PC-9 (cell line): ENCODE results near the gene CHST2. TPM values are rescaled to one million over a fixed set of nuclear protein-coding genes. Genes with fewer than 3 reads are reported as not detected.

ENCODE experiments used
- BruUV-seq: library from RNA; stranded (reverse); fragments of 400-500 nt; replicated peaks from 2 replicates; lab custom pipeline; 2021; lab: Mats Ljungman, UMichigan
- CTCF ChIA-PET: fragments of 300-600 bp; sonication (Branson Sonifier 250); formaldehyde crosslinking; loops from one replicate; lab custom pipeline; 2022; ENCODE audit warnings: antibody characterized with exemption; lab: Charles Lee
- POLR2A ChIA-PET: fragments of 300-600 bp; sonication (Branson Sonifier 250); formaldehyde crosslinking; loops from one replicate; lab custom pipeline; 2022; ENCODE audit warnings: antibody characterized with exemption; ENCODE audit not compliant: unreplicated experiment; lab: Charles Lee
- DNase-seq, 2 experiments: peaks; one replicate each; pipeline versions ENCODE4 v3.0.0 to v3.0.0-alpha.2; 2015 to 2022; ENCODE audit warnings: mixed read lengths in 1 of 2
- H2AFZ ChIP-seq: fragments of 200-600 bp; sonication (generic); 2 replicates; pipeline ENCODE4 v1.8.1; 2017; ENCODE audit warnings: antibody characterized with exemption
- H3F3A ChIP-seq: fragments of 200-600 bp; sonication (generic); 2 replicates; pipeline ENCODE4 v1.8.1; 2017; ENCODE audit warnings: antibody characterized with exemption, mild to moderate bottlenecking, low read depth; ENCODE audit not compliant: insufficient read depth
- H3K27ac ChIP-seq: fragments of 200-600 bp; sonication (generic); 2 replicates; pipeline ENCODE4 v1.6.1; 2016; ENCODE audit warnings: mixed run types
- H3K27me3 ChIP-seq: fragments of 200-600 bp; sonication (generic); 2 replicates; pipeline ENCODE4 v1.6.1; 2016; ENCODE audit warnings: low read depth, mixed run types; ENCODE audit not compliant: insufficient read depth
- H3K36me3 ChIP-seq: fragments of 200-600 bp; sonication (generic); 2 replicates; pipeline ENCODE4 v1.6.1; 2016; ENCODE audit warnings: low read depth, mixed run types
- H3K4me1 ChIP-seq: fragments of 200-600 bp; sonication (generic); replicated peaks from 2 replicates; pipeline ENCODE4 v1.6.1; 2016; ENCODE audit warnings: mixed run types; ENCODE audit not compliant: insufficient read depth
- H3K4me2 ChIP-seq: fragments of 200-600 bp; sonication (generic); 2 replicates; pipeline ENCODE4 v1.6.1; 2017; ENCODE audit warnings: mixed run types
- H3K4me3 ChIP-seq: fragments of 200-600 bp; sonication (generic); 2 replicates; pipeline ENCODE4 v1.6.1; 2016; ENCODE audit warnings: mixed run types
- H3K79me2 ChIP-seq: fragments of 200-600 bp; sonication (generic); 2 replicates; pipeline ENCODE4 v1.6.1; 2017; ENCODE audit warnings: low read depth, mixed run types
- H3K9me2 ChIP-seq: fragments of 200-600 bp; sonication (generic); 2 replicates; pipeline ENCODE4 v1.8.1; 2017; ENCODE audit warnings: mild to moderate bottlenecking; ENCODE audit not compliant: insufficient read depth
- H3K9me3 ChIP-seq: fragments of 200-600 bp; sonication (generic); 2 replicates; pipeline ENCODE4 v1.8.1; 2016; ENCODE audit warnings: low read depth; ENCODE audit not compliant: insufficient read depth
- H4K20me1 ChIP-seq: fragments of 200-600 bp; sonication (generic); 2 replicates; pipeline ENCODE4 v1.8.1; 2017; ENCODE audit not compliant: insufficient read depth
- EZH2 ChIP-seq: fragments of 200-600 bp; sonication (generic); IDR thresholded peaks from 2 replicates; pipeline ENCODE4 v1.8.0; 2017; ENCODE audit warnings: antibody characterized with exemption, low read depth
- intact Hi-C: fragments of 100-400 bp; cut with micrococcal nuclease; formaldehyde crosslinking; loops from one replicate; pipeline ENCODE4 v1.10.0; 2022; ENCODE audit not compliant: unreplicated experiment
- total RNA-seq: library from RNA; stranded (reverse); gene quantifications from 2 replicates; pipeline ENCODE4 v1.2.3, GENCODE V29; 2021
- TF ChIP-seq, protein P1 (sequence below): fragments of 200-600 bp; sonication (generic); conservative IDR thresholded peaks from 2 replicates; pipeline ENCODE4 v1.6.1; 2017; ENCODE audit warnings: mixed run types, antibody characterized with exemption, mild to moderate bottlenecking, moderate library complexity

The CHST2 gene
- total RNA-seq, 1 experiment from 2014 or later = 0.15 TPM

DNA sequence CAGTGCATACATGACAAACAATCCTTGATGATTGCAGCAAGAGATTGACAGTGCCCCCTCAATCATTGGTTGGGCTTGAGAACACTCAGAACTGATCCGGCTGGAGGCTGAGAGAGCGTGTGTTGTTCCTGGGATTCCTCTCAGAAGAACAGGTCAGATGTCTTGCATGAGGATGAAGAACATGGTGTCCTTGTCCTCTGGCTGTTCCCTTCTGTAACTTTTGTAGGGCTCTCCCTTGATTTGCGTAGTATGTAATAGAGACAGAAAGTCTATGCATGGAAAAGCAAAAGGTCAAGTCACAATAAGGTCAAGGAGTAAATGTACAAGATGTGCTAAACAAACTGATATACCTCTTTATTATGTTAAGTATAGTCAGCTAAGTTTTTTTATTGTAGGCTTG lies 8.2 kb downstream of the CHST2 start:
- ChIA-PET CTCF (no interaction called here), POLR2A (no interaction called here)
- peaks cover 2% of the 10 kb centered on the region; the same call in 1 of the 2 replicates for H3K27me3 ChIP-seq
- H3K9me3 ChIP-seq = no peaks in the 10 kb centered on the region
- no peaks in the 10 kb centered on the region for H3K79me2 ChIP-seq
- H3K4me3 ChIP-seq = no peak overlapping the region
- no peak overlapping the region for H3K27ac ChIP-seq
- intact Hi-C loops = no loop called here
- no peaks in the 10 kb centered on the region for H3K4me1 ChIP-seq
- H4K20me1 ChIP-seq = no peaks in the 10 kb centered on the region
- no peak for TF ChIP-seq EZH2
- TF ChIP-seq, protein P1, sequence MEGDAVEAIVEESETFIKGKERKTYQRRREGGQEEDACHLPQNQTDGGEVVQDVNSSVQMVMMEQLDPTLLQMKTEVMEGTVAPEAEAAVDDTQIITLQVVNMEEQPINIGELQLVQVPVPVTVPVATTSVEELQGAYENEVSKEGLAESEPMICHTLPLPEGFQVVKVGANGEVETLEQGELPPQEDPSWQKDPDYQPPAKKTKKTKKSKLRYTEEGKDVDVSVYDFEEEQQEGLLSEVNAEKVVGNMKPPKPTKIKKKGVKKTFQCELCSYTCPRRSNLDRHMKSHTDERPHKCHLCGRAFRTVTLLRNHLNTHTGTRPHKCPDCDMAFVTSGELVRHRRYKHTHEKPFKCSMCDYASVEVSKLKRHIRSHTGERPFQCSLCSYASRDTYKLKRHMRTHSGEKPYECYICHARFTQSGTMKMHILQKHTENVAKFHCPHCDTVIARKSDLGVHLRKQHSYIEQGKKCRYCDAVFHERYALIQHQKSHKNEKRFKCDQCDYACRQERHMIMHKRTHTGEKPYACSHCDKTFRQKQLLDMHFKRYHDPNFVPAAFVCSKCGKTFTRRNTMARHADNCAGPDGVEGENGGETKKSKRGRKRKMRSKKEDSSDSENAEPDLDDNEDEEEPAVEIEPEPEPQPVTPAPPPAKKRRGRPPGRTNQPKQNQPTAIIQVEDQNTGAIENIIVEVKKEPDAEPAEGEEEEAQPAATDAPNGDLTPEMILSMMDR = no peak
- H3K36me3 ChIP-seq = no peaks in the 10 kb centered on the region
- H3K9me2 ChIP-seq = no peaks in the 10 kb centered on the region
- no TSS peak for BruUV-seq
- H3F3A ChIP-seq = no peaks in the 10 kb centered on the region
- H3K4me2 ChIP-seq = no peak overlapping the region
- no peak for DNase-seq
- no peak overlapping the region for H2AFZ ChIP-seq

DNA sequence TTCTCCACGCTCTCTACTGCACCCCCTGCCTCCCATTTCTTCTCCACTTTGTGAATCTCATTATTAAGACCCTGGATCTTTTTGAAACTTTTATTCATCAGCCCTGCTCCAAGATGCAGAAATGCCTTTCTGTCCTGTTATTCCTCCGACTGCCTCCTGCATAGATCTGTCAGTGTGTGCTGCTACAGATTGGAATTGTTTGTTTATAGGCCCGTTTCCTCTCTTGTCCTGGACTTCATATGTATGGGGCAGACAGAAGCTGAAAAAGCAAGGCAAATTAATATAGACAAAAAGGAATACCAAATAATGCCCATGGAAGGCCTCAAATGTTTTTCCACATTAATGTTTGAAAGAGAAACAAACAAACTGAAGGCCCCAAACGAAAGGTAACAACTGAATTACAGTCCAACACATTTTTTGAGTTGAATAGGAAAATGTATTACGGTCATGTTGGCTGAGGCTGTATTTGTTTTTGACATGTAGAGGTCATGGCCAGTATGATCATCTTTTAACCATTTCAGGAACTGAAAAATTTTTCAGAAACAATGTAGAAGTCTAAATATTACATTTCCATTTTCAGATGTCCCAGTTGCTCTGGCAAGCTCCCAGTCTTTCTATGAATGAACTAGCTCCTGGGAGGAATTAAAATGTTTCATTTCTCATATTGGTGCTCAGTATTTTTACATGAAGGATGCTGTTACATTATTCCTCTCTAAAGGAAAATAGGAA lies 8.8 kb downstream of the CHST2 start:
- Histone ChIP-seq H3K4me2 (no peak overlapping the region), H3K27me3 (peaks cover 2% of the 10 kb centered on the region; the same call in 1 of the 2 replicates), H3K4me3 (no peak overlapping the region), H2AFZ (no peak overlapping the region), H3K79me2 (no peaks in the 10 kb centered on the region), H3K9me2 (no peaks in the 10 kb centered on the region), H3K4me1 (no peaks in the 10 kb centered on the region), H3F3A (no peaks in the 10 kb centered on the region), H4K20me1 (no peaks in the 10 kb centered on the region), H3K27ac (no peak overlapping the region), H3K9me3 (no peaks in the 10 kb centered on the region), H3K36me3 (no peaks in the 10 kb centered on the region)
- DNase-seq = no peak
- BruUV-seq = no TSS peak
- ChIA-PET POLR2A (no interaction called here), CTCF (no interaction called here)
- intact Hi-C loops = no loop called here
- TF ChIP-seq EZH2 = no peak
- TF ChIP-seq, protein P1 = no peak

DNA sequence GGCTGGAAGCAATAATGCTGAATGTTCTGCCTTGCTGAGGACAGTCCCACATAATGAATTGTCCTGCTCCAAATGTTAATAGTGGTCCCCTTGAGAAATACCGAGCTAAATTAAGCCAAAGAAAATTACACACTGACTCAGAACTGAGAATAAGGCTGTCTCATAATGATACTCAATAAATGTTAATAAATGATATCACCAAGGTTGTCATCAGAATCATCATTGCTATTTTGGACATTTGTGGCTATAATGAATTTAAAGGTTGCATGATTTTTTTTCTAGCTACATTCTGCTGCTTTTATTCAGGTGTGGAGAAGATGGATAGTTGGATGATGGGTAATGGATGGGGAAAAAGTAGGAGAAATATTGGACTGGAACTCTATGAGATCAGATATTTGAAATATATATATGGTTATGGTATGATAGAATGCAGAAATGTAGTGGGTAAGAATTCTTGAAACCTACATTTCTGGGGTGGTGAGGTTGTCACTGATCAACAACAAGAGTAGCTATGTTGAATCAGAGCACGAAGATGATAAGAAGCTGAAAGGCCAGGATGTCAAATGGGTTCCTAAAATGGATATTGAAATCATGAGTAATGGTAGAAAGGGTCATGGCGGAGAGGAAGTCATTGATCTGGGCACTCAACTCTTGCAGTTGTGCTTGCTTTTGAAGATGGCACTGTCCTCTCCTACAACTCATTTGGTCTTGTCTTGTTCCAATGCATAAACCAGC lies 12.8 kb downstream of the CHST2 start:
- BruUV-seq = no TSS peak
- no peak for DNase-seq
- H3F3A ChIP-seq = no peaks in the 10 kb centered on the region
- no peaks in the 10 kb centered on the region for H3K79me2 ChIP-seq
- POLR2A ChIA-PET = no interaction called here
- no peaks in the 10 kb centered on the region for H3K9me3 ChIP-seq
- no peaks in the 10 kb centered on the region for H3K9me2 ChIP-seq
- intact Hi-C loops = no loop called here
- no peak overlapping the region for H3K27ac ChIP-seq
- no peaks in the 10 kb centered on the region for H3K36me3 ChIP-seq
- H2AFZ ChIP-seq = no peak overlapping the region
- peaks cover 5% of the 10 kb centered on the region; the same call in 1 of the 2 replicates for H3K27me3 ChIP-seq
- 0 out of 2 replicates have a peak, but pooled peaks cover 7% of the 10 kb centered on the region for H3K4me1 ChIP-seq
- H4K20me1 ChIP-seq = no peaks in the 10 kb centered on the region
- CTCF ChIA-PET = no interaction called here
- no peak overlapping the region for H3K4me3 ChIP-seq
- TF ChIP-seq, protein P1 = no peak
- TF ChIP-seq EZH2 = no peak
- no peak overlapping the region for H3K4me2 ChIP-seq
